ENCODE data around the gene VTN.

Gene VTN

DNA sequence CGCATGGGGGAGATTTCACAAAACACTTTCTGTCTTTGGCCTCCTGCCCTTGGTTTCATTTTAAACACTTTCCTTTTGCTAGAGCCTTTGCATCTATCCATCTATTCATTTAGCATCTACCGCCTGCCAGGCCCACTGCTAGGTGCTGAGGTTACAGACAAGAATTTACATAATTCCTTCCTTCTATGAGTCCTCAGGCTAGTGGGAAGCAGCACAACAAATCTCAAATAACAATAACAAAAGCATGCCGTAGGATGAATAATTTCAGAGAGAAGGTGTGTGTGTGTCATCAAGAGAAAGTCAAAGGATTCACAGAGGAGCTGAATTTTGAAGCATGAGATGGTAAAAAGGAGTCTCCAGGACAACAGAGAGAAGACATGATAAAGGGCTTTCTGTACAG is 42.0 kb upstream of the VTN start:
- no peak overlapping the region for H2AFZ ChIP-seq (ENCODE audit: low read depth, low read length)
- H3K9ac ChIP-seq (ENCODE audit: low read length) = no peak overlapping the region
- H3K4me2 ChIP-seq (ENCODE audit: low read length) = no peak overlapping the region
- no peaks in the 10 kb centered on the region for H3K36me3 ChIP-seq (replicated peaks; ENCODE audit: low read depth, low read length)
- H3K4me3 ChIP-seq (ENCODE audit: low read length) = no peak overlapping the region
- TF ChIP-seq EZH2phosphoT487 (IDR thresholded peaks at IDR 0.05; ENCODE audit: low read depth) = no peak
- TF ChIP-seq, protein P1, sequence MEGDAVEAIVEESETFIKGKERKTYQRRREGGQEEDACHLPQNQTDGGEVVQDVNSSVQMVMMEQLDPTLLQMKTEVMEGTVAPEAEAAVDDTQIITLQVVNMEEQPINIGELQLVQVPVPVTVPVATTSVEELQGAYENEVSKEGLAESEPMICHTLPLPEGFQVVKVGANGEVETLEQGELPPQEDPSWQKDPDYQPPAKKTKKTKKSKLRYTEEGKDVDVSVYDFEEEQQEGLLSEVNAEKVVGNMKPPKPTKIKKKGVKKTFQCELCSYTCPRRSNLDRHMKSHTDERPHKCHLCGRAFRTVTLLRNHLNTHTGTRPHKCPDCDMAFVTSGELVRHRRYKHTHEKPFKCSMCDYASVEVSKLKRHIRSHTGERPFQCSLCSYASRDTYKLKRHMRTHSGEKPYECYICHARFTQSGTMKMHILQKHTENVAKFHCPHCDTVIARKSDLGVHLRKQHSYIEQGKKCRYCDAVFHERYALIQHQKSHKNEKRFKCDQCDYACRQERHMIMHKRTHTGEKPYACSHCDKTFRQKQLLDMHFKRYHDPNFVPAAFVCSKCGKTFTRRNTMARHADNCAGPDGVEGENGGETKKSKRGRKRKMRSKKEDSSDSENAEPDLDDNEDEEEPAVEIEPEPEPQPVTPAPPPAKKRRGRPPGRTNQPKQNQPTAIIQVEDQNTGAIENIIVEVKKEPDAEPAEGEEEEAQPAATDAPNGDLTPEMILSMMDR (IDR thresholded peaks at IDR 0.05; ENCODE audit: low read depth, low read length) = no peak
- no peak overlapping the region for H3K27ac ChIP-seq (ENCODE audit: low read length)
- no peaks in the 10 kb centered on the region for H4K20me1 ChIP-seq (ENCODE audit: insufficient read depth, low read length)
- H3K4me1 ChIP-seq (ENCODE audit: low read length) = peaks cover 2% of the 10 kb centered on the region; the same call in 1 of the 2 replicates
- no peaks in the 10 kb centered on the region for H3K79me2 ChIP-seq (ENCODE audit: low read length)
- H3K27me3 ChIP-seq (ENCODE audit: low read depth, low read length) = peaks cover 5% of the 10 kb centered on the region; the same call in 1 of the 2 replicates
- H3K9me3 ChIP-seq (ENCODE audit: insufficient read depth, low read length) = no peaks in the 10 kb centered on the region

DNA sequence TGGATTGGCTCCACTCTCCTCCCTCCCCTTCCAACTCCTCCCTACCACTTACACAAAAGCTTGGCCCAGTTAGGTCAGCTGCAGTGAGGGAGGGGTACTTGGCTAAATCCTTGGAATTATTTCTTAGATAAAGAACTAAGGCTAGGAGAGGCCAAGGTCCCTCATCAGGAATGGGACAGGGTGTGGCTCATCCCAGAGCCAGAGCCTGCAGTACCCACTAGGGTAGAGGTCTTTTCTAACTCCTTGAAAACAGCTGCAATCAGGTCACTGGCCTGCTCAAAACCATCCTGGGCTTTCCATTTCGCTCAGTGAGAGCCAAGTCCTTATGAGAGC is 37.8 kb upstream of the VTN start:
- no peaks in the 10 kb centered on the region for H3K79me2 ChIP-seq (ENCODE audit: low read length)
- H3K4me2 ChIP-seq (ENCODE audit: low read length) = no peak overlapping the region
- no peaks in the 10 kb centered on the region for H4K20me1 ChIP-seq (ENCODE audit: insufficient read depth, low read length)
- H3K9ac ChIP-seq (ENCODE audit: low read length) = no peak overlapping the region
- no peak overlapping the region for H2AFZ ChIP-seq (ENCODE audit: low read depth, low read length)
- peaks cover 16% of the 10 kb centered on the region for H3K4me1 ChIP-seq (ENCODE audit: low read length)
- H3K27me3 ChIP-seq (ENCODE audit: low read depth, low read length) = no peaks in the 10 kb centered on the region
- no peak overlapping the region for H3K4me3 ChIP-seq (ENCODE audit: low read length)
- no peaks in the 10 kb centered on the region for H3K9me3 ChIP-seq (ENCODE audit: insufficient read depth, low read length)
- TF ChIP-seq, protein P1 (IDR thresholded peaks at IDR 0.05; ENCODE audit: low read depth, low read length) = no peak
- no peak for TF ChIP-seq EZH2phosphoT487 (IDR thresholded peaks at IDR 0.05; ENCODE audit: low read depth)
- no peaks in the 10 kb centered on the region for H3K36me3 ChIP-seq (replicated peaks; ENCODE audit: low read depth, low read length)
- no peak overlapping the region for H3K27ac ChIP-seq (ENCODE audit: low read length)

DNA sequence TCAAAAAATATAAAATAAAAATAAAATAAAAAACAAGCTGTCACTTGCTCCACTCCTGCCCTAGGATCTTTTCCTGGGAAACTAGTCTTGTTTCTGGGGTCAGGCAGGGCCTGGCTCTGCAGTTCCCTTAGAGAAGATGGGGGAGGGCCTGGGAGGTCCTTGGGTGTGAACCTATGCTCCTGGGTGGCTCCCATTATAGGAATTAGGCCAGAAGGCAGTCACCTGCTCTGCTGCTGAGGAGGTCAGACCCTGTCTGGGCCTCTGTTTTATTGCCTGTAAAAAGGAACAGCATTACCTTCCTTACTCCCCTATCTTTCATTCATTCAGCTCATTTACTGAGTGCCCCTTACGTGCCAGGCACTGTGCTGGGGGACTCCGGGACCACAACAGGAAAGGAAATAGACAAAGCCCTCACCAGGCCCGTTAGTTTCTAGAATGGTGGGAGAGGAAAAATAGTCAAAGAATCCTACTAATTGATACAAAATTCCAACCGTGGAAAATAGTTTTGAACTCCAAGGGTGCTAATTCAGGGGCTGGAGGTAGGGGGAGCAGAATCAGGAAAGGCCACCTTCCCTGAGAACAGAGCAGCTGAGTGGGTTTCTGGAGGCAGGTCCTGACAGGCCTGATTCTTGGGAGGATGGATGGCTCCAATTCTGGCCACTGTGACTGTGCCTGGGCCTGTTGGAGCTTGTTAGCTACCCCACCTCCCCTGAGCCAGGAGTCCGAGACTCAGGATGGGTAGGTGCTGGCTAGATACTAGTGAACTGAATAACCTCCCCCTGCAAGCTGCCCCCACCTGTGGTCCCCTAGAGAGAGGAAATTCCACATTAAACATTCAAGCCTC is 37.2 kb upstream of the VTN start:
- H3K9me3 ChIP-seq (ENCODE audit: insufficient read depth, low read length) = no peaks in the 10 kb centered on the region
- no peak overlapping the region for H3K4me2 ChIP-seq (ENCODE audit: low read length)
- no peak overlapping the region for H3K27ac ChIP-seq (ENCODE audit: low read length)
- no peaks in the 10 kb centered on the region for H3K27me3 ChIP-seq (ENCODE audit: low read depth, low read length)
- H2AFZ ChIP-seq (ENCODE audit: low read depth, low read length) = no peak overlapping the region
- TF ChIP-seq, protein P1 (IDR thresholded peaks at IDR 0.05; ENCODE audit: low read depth, low read length) = no peak
- no peak for TF ChIP-seq EZH2phosphoT487 (IDR thresholded peaks at IDR 0.05; ENCODE audit: low read depth)
- peaks cover 16% of the 10 kb centered on the region for H3K4me1 ChIP-seq (ENCODE audit: low read length)
- no peak overlapping the region for H3K9ac ChIP-seq (ENCODE audit: low read length)
- no peaks in the 10 kb centered on the region for H4K20me1 ChIP-seq (ENCODE audit: insufficient read depth, low read length)
- H3K79me2 ChIP-seq (ENCODE audit: low read length) = no peaks in the 10 kb centered on the region
- H3K4me3 ChIP-seq (ENCODE audit: low read length) = no peak overlapping the region
- no peaks in the 10 kb centered on the region for H3K36me3 ChIP-seq (replicated peaks; ENCODE audit: low read depth, low read length)

DNA sequence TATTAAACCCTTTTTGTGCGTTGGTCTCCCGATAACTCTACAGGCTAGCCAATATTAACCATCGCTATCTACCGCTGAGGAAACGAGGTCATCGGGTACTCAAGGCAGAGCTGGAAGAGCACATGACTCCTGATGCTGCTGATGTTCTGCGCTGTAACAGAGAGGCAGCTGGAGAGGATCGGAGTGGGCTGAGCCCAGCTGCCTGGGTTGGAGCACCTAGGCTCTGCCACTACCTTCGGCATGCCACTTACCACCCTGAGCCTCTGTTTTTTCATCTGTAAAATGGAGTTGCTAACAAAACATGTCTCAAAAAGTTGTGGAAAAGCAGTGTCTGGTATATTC is 36.3 kb upstream of the VTN start:
- Histone ChIP-seq H3K27ac (ENCODE audit: low read length) (no peak overlapping the region), H3K9me3 (ENCODE audit: insufficient read depth, low read length) (no peaks in the 10 kb centered on the region), H3K4me2 (ENCODE audit: low read length) (peak overlapping the region; percentile 61), H2AFZ (ENCODE audit: low read depth, low read length) (peak overlapping the region; percentile 97), H3K9ac (ENCODE audit: low read length) (peak overlapping the region; percentile 89), H3K4me3 (ENCODE audit: low read length) (peak overlapping the region; percentile 98), H4K20me1 (ENCODE audit: insufficient read depth, low read length) (no peaks in the 10 kb centered on the region), H3K27me3 (ENCODE audit: low read depth, low read length) (no peaks in the 10 kb centered on the region), H3K4me1 (ENCODE audit: low read length) (peaks cover 16% of the 10 kb centered on the region), H3K36me3 (replicated peaks; ENCODE audit: low read depth, low read length) (no peaks in the 10 kb centered on the region), H3K79me2 (ENCODE audit: low read length) (no peaks in the 10 kb centered on the region)
- TF ChIP-seq, protein P1 (IDR thresholded peaks at IDR 0.05; ENCODE audit: low read depth, low read length) = no peak
